Tibial nerve (tissue), 4 donors: ENCODE data around the gene TMC4. TPM values are rescaled to one million over a fixed set of nuclear protein-coding genes. Genes with fewer than 3 reads are reported as not detected.
"Not testable (repeated sequence)": the region's sequence is repeated elsewhere in the genome, so short reads cannot be mapped to it uniquely, and the experiment has no call there.

Experiments
- DNase-seq, 2 donors: peaks; one replicate each; pipeline ENCODE4 v3.0.0-alpha.2; 2019; ENCODE audit warnings: low spot score in 2 of 2
- H3K27ac ChIP-seq, 4 donors: fragments of 200-600 bp; sonication (generic) in 3 of 4; one replicate each; pipeline ENCODE4 v1.5.1; 2017 to 2019; ENCODE audit warnings: mild to moderate bottlenecking in 1 of 4
- H3K27me3 ChIP-seq, 2 donors: fragments of 200-600 bp; sonication (generic) in 1 of 2; one replicate each; pipeline versions ENCODE4 v1.5.1 to v1.6.0; 2017 to 2019
- H3K36me3 ChIP-seq, 3 donors: fragments of 200-600 bp; sonication (generic); one replicate each; pipeline ENCODE4 v1.5.1; 2018 to 2019
- H3K4me1 ChIP-seq, 4 donors: fragments of 200-600 bp; sonication (generic) in 3 of 4; one replicate each; pipeline ENCODE4 v1.5.1; 2017 to 2019
- H3K4me3 ChIP-seq, 4 donors: fragments of 200-600 bp; sonication (generic) in 3 of 4; one replicate each; pipeline ENCODE4 v1.5.1; 2017 to 2019; ENCODE audit warnings: mild to moderate bottlenecking in 1 of 4, moderate library complexity in 1 of 4
- H3K9me3 ChIP-seq, 4 donors: fragments of 200-600 bp; sonication (generic) in 3 of 4; one replicate each; pipeline ENCODE4 v1.5.1; 2017 to 2019
- CTCF ChIP-seq, 5 experiments: fragments of 200-600 bp in 3 of 5; fragments of 450-650 bp in 2 of 5; sonication (generic) in 3 of 5; IDR thresholded peaks; one replicate each; pipeline ENCODE4 v1.5.1; 2016 to 2019; ENCODE audit warnings: antibody characterized with exemption in 5 of 5, mild to moderate bottlenecking in 3 of 5, moderate library complexity in 2 of 5
- EP300 ChIP-seq, 2 donors: sonication (generic); formaldehyde crosslinking; IDR thresholded peaks; one replicate each; pipeline ENCODE4 v1.6.1; 2017; ENCODE audit warnings: antibody characterized with exemption in 2 of 2, mild to moderate bottlenecking in 1 of 2
- POLR2A ChIP-seq, 2 donors: fragments of 450-650 bp; IDR thresholded peaks; one replicate each; pipeline ENCODE4 v1.6.1; 2017; ENCODE audit warnings: antibody characterized with exemption in 2 of 2, mild to moderate bottlenecking in 2 of 2, moderate library complexity in 2 of 2
- WGBS, 2 donors: methylation state at CpG; one replicate each; pipeline ENCODE4 v1.1.5; 2018; 5-methylcytosine and 5-hydroxymethylcytosine counted together
- total RNA-seq, 4 donors: library from RNA; depleted of rRNA; stranded (reverse); fragments of >200 nt; gene quantifications; one replicate each; pipeline ENCODE4 v1.1.0, GENCODE V29; 2016

The TMC4 gene
- total RNA-seq, 4 donors from 2014 or later, result 0.22 to 8.8 (median 4.4) TPM; not detected in 1

GRCh38 chr19:54196536-54196935, 23.6 kb upstream of the TMC4 start:
- Histone ChIP-seq H3K27ac (no peak overlapping the region), H3K4me3 (no peak overlapping the region), H3K4me1 (peaks cover 4 to 22% (median 13%) of the 10 kb centered on the region in 4 donors), H3K27me3 (no peaks in the 10 kb centered on the region), H3K9me3 (no peaks in the 10 kb centered on the region), H3K36me3 (peaks cover 0 to 37% (median 7%) of the 10 kb centered on the region in 3 donors)
- 92 to 94% methylated on average over 7 of the region's 7 CpGs for WGBS, 2 donors
- DNase-seq, result no peak
- no peak for TF ChIP-seq POLR2A (IDR thresholded peaks at IDR 0.05)
- no peak for TF ChIP-seq EP300 (IDR thresholded peaks at IDR 0.05)
- no peak for TF ChIP-seq CTCF (IDR thresholded peaks at IDR 0.05)

GRCh38 chr19:54194463-54194862, 21.5 kb upstream of the TMC4 start:
- not testable (repeated sequence) for H3K9me3 ChIP-seq, H3K4me3 ChIP-seq, H3K27me3 ChIP-seq, H3K27ac ChIP-seq, DNase-seq
- peaks cover 4 to 15% (median 9%) of the 10 kb centered on the region in 4 donors for H3K4me1 ChIP-seq
- 93% methylated on average over 12 of the region's 12 CpGs for WGBS, 2 donors
- H3K36me3 ChIP-seq, result peaks cover 0 to 34% (median 7%) of the 10 kb centered on the region in 3 donors

GRCh38 chr19:54193011-54193410, 20.1 kb upstream of the TMC4 start:
- TF ChIP-seq POLR2A (IDR thresholded peaks at IDR 0.05) (no peak), EP300 (IDR thresholded peaks at IDR 0.05) (no peak), CTCF (IDR thresholded peaks at IDR 0.05) (no peak)
- Histone ChIP-seq H3K27ac (no peak overlapping the region), H3K27me3 (no peaks in the 10 kb centered on the region), H3K9me3 (no peaks in the 10 kb centered on the region), H3K4me1 (peaks cover 4 to 26% (median 19%) of the 10 kb centered on the region in 4 donors), H3K4me3 (no peak overlapping the region), H3K36me3 (peaks cover 0 to 34% (median 7%) of the 10 kb centered on the region in 3 donors)
- DNase-seq, result no peak
- WGBS, 2 donors, result 84 to 92% methylated on average over 11 of the region's 11 CpGs

- TF ChIP-seq EP300 (IDR thresholded peaks at IDR 0.05), result no peak
- no peak for TF ChIP-seq POLR2A (IDR thresholded peaks at IDR 0.05)
- TF ChIP-seq CTCF (IDR thresholded peaks at IDR 0.05), result no peak
- Histone ChIP-seq H3K4me1 (peaks cover 4 to 27% (median 20%) of the 10 kb centered on the region in 4 donors), H3K4me3 (peak overlapping the region; percentile 70 to 90 (median 88)), H3K27ac (peak overlapping the region; percentile 94 to 99 (median 97)), H3K9me3 (no peaks in the 10 kb centered on the region), H3K27me3 (no peaks in the 10 kb centered on the region), H3K36me3 (peaks cover 0 to 28% (median 7%) of the 10 kb centered on the region in 3 donors)
- WGBS, 2 donors, result 63 to 64% methylated on average over 19 of the region's 19 CpGs
- no peak for DNase-seq
Measured at GRCh38 chr19:54191811-54192453, 19.0 kb upstream of the TMC4 start.

- WGBS, 2 donors, result 0 to 1% methylated on average over 12 to 57 of the region's 77 CpGs
- H3K9me3 ChIP-seq, result no peaks in the 10 kb centered on the region
- TF ChIP-seq CTCF (IDR thresholded peaks at IDR 0.05) (no peak), EP300 (IDR thresholded peaks at IDR 0.05) (peak in 1 of 2 donors; percentile 79), POLR2A (IDR thresholded peaks at IDR 0.05) (peak; percentile 36 to 66)
- H3K36me3 ChIP-seq, result peaks cover 0 to 32% (median 7%) of the 10 kb centered on the region in 3 donors
- peak within 1 kb of the TSS; percentile 94 to 99 (median 97) for H3K27ac ChIP-seq
- peaks cover 4 to 27% (median 20%) of the 10 kb centered on the region in 4 donors for H3K4me1 ChIP-seq
- peak within 1 kb of the TSS; percentile 70 to 90 (median 88) for H3K4me3 ChIP-seq
- H3K27me3 ChIP-seq, result no peaks in the 10 kb centered on the region
- peak; percentile 71 to 76 for DNase-seq
Measured at GRCh38 chr19:54191011-54191810, 18.3 kb upstream of the TMC4 start, which contains the start of gene TSEN34. Gene TSEN34 (plus strand): TSS chr19:54191308. CDS start chr19:54191365, 57 bp downstream.
